ENCODE results near the gene LARP1B. TPM values are rescaled to one million over a fixed set of nuclear protein-coding genes. Genes with fewer than 3 reads are reported as not detected.

Gene LARP1B
- total RNA-seq, 4 donors from 2014 or later, result 35.1 to 49.2 (median 40.1) TPM

GRCh38 chr4:128134925-128135324, 73.8 kb downstream of the LARP1B start:
- no peak for TF ChIP-seq EP300 (IDR thresholded peaks at IDR 0.05; ENCODE audit: low read depth)
- no peak for TF ChIP-seq CTCF (IDR thresholded peaks at IDR 0.05)
- TF ChIP-seq POLR2AphosphoS5 (IDR thresholded peaks at IDR 0.05), result no peak
- TF ChIP-seq POLR2A (IDR thresholded peaks at IDR 0.05), result no peak
- Histone ChIP-seq H3K4me1 (no peaks in the 10 kb centered on the region), H3K4me3 (no peak overlapping the region), H3K36me3 (no peaks in the 10 kb centered on the region), H3K27me3 (no peaks in the 10 kb centered on the region), H3K27ac (no peak overlapping the region), H3K9me3 (no peaks in the 10 kb centered on the region)
- in situ Hi-C loops (cut with MboI; ENCODE audit: low pct_ligation_motif_present in 1 of 4, low pct_unique_long_range_greater_than_20kb in 1 of 4, low sequenced_read_pairs in 3 of 4), result no loop called here
- WGBS, 2 donors (ENCODE audit: low coverage in 1 of 2), result 98 to 100% methylated on average over 6 of the region's 6 CpGs
- intact Hi-C loops (cut with DNase I; ENCODE audit: low total_unique reads), result no loop called here
- DNase-seq, result no peak

GRCh38 chr4:128135391-128135790, 74.3 kb downstream of the LARP1B start:
- Histone ChIP-seq H3K27me3 (no peaks in the 10 kb centered on the region), H3K9me3 (no peaks in the 10 kb centered on the region), H3K4me3 (no peak overlapping the region), H3K27ac (no peak overlapping the region), H3K4me1 (no peaks in the 10 kb centered on the region), H3K36me3 (no peaks in the 10 kb centered on the region)
- TF ChIP-seq POLR2AphosphoS5 (IDR thresholded peaks at IDR 0.05), result no peak
- no peak for TF ChIP-seq POLR2A (IDR thresholded peaks at IDR 0.05)
- TF ChIP-seq EP300 (IDR thresholded peaks at IDR 0.05; ENCODE audit: low read depth), result no peak
- in situ Hi-C loops (cut with MboI; ENCODE audit: low pct_ligation_motif_present in 1 of 4, low pct_unique_long_range_greater_than_20kb in 1 of 4, low sequenced_read_pairs in 3 of 4) (no loop called here), intact Hi-C loops (cut with DNase I; ENCODE audit: low total_unique reads) (no loop called here)
- DNase-seq, result no peak
- 88% methylated on average over 2 to 3 of the region's 3 CpGs for WGBS, 2 donors (ENCODE audit: low coverage in 1 of 2)

GRCh38 chr4:128141866-128142265, 80.8 kb downstream of the LARP1B start:
- H3K27ac ChIP-seq, result no peak overlapping the region
- H3K27me3 ChIP-seq, result no peaks in the 10 kb centered on the region
- in situ Hi-C loops (cut with MboI; ENCODE audit: low pct_ligation_motif_present in 1 of 4, low pct_unique_long_range_greater_than_20kb in 1 of 4, low sequenced_read_pairs in 3 of 4), result no loop called here
- H3K36me3 ChIP-seq, result no peaks in the 10 kb centered on the region
- H3K4me1 ChIP-seq, result no peaks in the 10 kb centered on the region
- no peak for DNase-seq
- H3K9me3 ChIP-seq, result no peaks in the 10 kb centered on the region
- intact Hi-C loops (cut with DNase I; ENCODE audit: low total_unique reads), result no loop called here
- H3K4me3 ChIP-seq, result no peak overlapping the region
- TF ChIP-seq POLR2AphosphoS5 (IDR thresholded peaks at IDR 0.05), result no peak
- TF ChIP-seq POLR2A (IDR thresholded peaks at IDR 0.05), result no peak
- no peak for TF ChIP-seq CTCF (IDR thresholded peaks at IDR 0.05)
- TF ChIP-seq EP300 (IDR thresholded peaks at IDR 0.05; ENCODE audit: low read depth), result no peak

GRCh38 chr4:128145727-128146126, 84.6 kb downstream of the LARP1B start:
- H3K4me1 ChIP-seq, result no peaks in the 10 kb centered on the region
- intact Hi-C loops (cut with DNase I; ENCODE audit: low total_unique reads), result no loop called here
- H3K4me3 ChIP-seq, result no peak overlapping the region
- DNase-seq, result no peak
- no peaks in the 10 kb centered on the region for H3K27me3 ChIP-seq
- no peaks in the 10 kb centered on the region for H3K9me3 ChIP-seq
- H3K36me3 ChIP-seq, result no peaks in the 10 kb centered on the region
- TF ChIP-seq CTCF (IDR thresholded peaks at IDR 0.05) (no peak), POLR2A (IDR thresholded peaks at IDR 0.05) (no peak), EP300 (IDR thresholded peaks at IDR 0.05; ENCODE audit: low read depth) (no peak), POLR2AphosphoS5 (IDR thresholded peaks at IDR 0.05) (no peak)
- H3K27ac ChIP-seq, result no peak overlapping the region
- WGBS, 2 donors (ENCODE audit: low coverage in 1 of 2), result 98 to 100% methylated on average over 2 of the region's 2 CpGs
- in situ Hi-C loops (cut with MboI; ENCODE audit: low pct_ligation_motif_present in 1 of 4, low pct_unique_long_range_greater_than_20kb in 1 of 4, low sequenced_read_pairs in 3 of 4), result no loop called here

- in situ Hi-C loops (cut with MboI; ENCODE audit: low pct_ligation_motif_present in 1 of 4, low pct_unique_long_range_greater_than_20kb in 1 of 4, low sequenced_read_pairs in 3 of 4), result no loop called here
These were observed 92.7 kb downstream of the LARP1B start for GRCh38 chr4:128153800-128154199.

More at GRCh38 chr4:128153800-128154199, 92.7 kb downstream of the LARP1B start:
- TF ChIP-seq CTCF (IDR thresholded peaks at IDR 0.05), result no peak
- no peak for TF ChIP-seq EP300 (IDR thresholded peaks at IDR 0.05; ENCODE audit: low read depth)
- TF ChIP-seq POLR2AphosphoS5 (IDR thresholded peaks at IDR 0.05), result no peak
- no peak for TF ChIP-seq POLR2A (IDR thresholded peaks at IDR 0.05)
- no peaks in the 10 kb centered on the region for H3K4me1 ChIP-seq
- 88 to 100% methylated on average over 2 of the region's 2 CpGs for WGBS, 2 donors (ENCODE audit: low coverage in 1 of 2)
- intact Hi-C loops (cut with DNase I; ENCODE audit: low total_unique reads), result no loop called here
- DNase-seq, result no peak
- no peaks in the 10 kb centered on the region for H3K9me3 ChIP-seq
- H3K27ac ChIP-seq, result no peak overlapping the region
- H3K27me3 ChIP-seq, result no peaks in the 10 kb centered on the region
- no peak overlapping the region for H3K4me3 ChIP-seq
- H3K36me3 ChIP-seq, result no peaks in the 10 kb centered on the region

Data from transverse colon (tissue), 4 donors.